NT2/D1 (cell line): ENCODE results near the gene ZNF275.

Experiments
- SUZ12 ChIP-seq: IDR thresholded peaks from 2 replicates; pipeline ENCODE4 v1.6.1; 2011; ENCODE audit not compliant: insufficient read length, insufficient read depth; ENCODE audit errors: extremely low read depth
- YY1 ChIP-seq: IDR thresholded peaks from 2 replicates; pipeline ENCODE4 v1.6.1; 2011; ENCODE audit not compliant: insufficient read length, insufficient read depth
- ZNF274 ChIP-seq: IDR thresholded peaks from 2 replicates; pipeline ENCODE4 v1.6.1; 2011; ENCODE audit warnings: mild to moderate bottlenecking, low read depth, low read length

- no peak for TF ChIP-seq ZNF274
- TF ChIP-seq SUZ12: no peak
- TF ChIP-seq YY1: no peak
Measured at GRCh38 chrX:153380691-153381090, 46.7 kb downstream of the ZNF275 start.
